CD4-positive, alpha-beta T cell treated with Interleukin-6 for 4 hours (primary cell): ENCODE measurements around the gene TEX2.

Experiments used
- DNase-seq: peaks from one replicate; pipeline ENCODE4 v3.0.0-alpha.2; 2020; ENCODE audit warnings: mixed read lengths

TEX2 gene

GRCh38 chr17:64157669-64158180, 105.3 kb downstream of the TEX2 start:
- no peak for DNase-seq

- DNase-seq, result no peak
These were observed 106.4 kb downstream of the TEX2 start for GRCh38 chr17:64156670-64157069.

GRCh38 chr17:64155751-64156544, 107.1 kb downstream of the TEX2 start:
- DNase-seq, result no peak

GRCh38 chr17:64155129-64155528, 107.9 kb downstream of the TEX2 start:
- DNase-seq, result no peak

GRCh38 chr17:64154717-64155116, 108.3 kb downstream of the TEX2 start:
- no peak for DNase-seq

GRCh38 chr17:64154313-64154695, 108.8 kb downstream of the TEX2 start:
- no peak for DNase-seq

- DNase-seq, result no peak
These were observed 109.3 kb downstream of the TEX2 start for GRCh38 chr17:64153565-64154312.

GRCh38 chr17:64152428-64153125, 110.5 kb downstream of the TEX2 start:
- no peak for DNase-seq

- no peak for DNase-seq
These were observed 112.1 kb downstream of the TEX2 start for GRCh38 chr17:64151016-64151368.

GRCh38 chr17:64150237-64151015, 112.6 kb downstream of the TEX2 start:
- DNase-seq, result no peak

- DNase-seq, result no peak
These were observed 113.9 kb downstream of the TEX2 start for GRCh38 chr17:64149196-64149595.

GRCh38 chr17:64148699-64149098, 114.4 kb downstream of the TEX2 start:
- no peak for DNase-seq

- no peak for DNase-seq
These were observed 114.9 kb downstream of the TEX2 start for GRCh38 chr17:64148017-64148631.

- no peak for DNase-seq
These were observed 115.7 kb downstream of the TEX2 start for GRCh38 chr17:64147110-64148016.

- DNase-seq, result peak; percentile 55
These were observed 116.5 kb downstream of the TEX2 start for GRCh38 chr17:64146418-64147109.

- peak; percentile 96 for DNase-seq
These were observed 117.2 kb downstream of the TEX2 start for GRCh38 chr17:64145751-64146417.

GRCh38 chr17:64145375-64145750, 117.7 kb downstream of the TEX2 start:
- no peak for DNase-seq

GRCh38 chr17:64139542-64139941, 123.5 kb downstream of the TEX2 start:
- DNase-seq, result no peak

GRCh38 chr17:64138441-64138840, 124.6 kb downstream of the TEX2 start:
- no peak for DNase-seq

GRCh38 chr17:64135000-64135399, 128.1 kb downstream of the TEX2 start:
- DNase-seq, result no peak
